Ammon's horn (tissue), 1 donor: ENCODE results near the gene TYW1B.
"Not testable (repeated sequence)": the region's sequence is repeated elsewhere in the genome, so short reads cannot be mapped to it uniquely, and the experiment has no call there.

Source experiments
- DNase-seq: peaks from one replicate; pipeline ENCODE4 v3.0.0-alpha.2; 2016; ENCODE audit warnings: low spot score

The TYW1B gene

DNA sequence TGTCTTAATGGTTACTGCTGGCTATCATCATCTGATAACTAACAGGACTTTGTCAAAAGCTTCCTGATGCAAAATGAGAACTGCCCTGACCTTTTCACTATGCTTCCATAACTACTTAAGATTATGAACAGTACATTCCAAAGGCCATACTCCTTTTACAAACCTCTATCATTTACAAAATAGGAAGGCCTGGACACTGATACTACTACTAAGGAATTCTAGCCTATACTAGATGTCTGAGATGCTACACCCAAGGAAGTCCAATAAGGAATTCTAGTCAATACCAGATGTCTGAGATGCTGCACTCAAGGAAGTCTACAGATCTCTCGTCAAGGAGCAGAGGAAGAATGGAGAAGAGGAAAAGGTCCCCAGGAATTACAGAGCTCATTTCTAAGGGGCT lies 130.9 kb downstream of the TYW1B start:
- not testable (repeated sequence) for DNase-seq

DNA sequence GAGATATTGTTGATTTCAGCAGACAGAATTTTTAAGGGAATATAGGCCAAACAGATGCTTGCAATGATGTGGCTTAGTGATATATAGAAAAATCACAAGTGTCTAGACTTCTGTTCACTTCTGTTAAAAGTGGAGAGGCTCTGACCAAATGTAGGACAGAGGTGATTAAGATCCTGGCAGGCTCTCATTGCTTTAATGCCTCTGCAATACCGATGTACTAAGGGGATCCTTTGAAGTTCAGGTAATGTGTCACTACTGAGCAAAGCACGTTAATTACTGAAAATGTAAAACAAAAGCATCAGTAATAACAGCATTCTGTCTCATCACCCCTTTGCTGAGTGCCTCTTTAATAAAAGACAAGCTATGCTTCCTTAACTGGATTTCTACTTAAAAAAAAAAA lies 131.4 kb downstream of the TYW1B start:
- DNase-seq, result not testable (repeated sequence)

DNA sequence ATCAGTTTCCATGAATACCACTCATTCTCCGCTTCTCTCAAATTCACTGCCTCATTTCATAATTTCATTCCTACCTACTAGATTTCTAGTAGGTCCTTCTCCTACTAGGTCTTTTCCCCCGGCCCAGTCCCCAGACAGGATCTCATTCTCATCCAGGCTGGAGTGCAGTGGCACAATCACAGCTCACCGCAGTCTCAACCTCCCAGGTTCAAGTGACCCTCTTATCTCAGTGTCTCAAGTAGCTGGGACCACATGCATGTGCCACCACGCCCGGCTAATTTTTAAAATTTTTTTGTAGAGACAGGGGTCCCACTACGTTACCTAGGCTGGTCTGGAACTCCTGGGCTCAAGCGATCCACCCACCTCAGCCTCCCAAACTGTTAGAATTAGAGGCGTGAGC lies 132.5 kb downstream of the TYW1B start:
- DNase-seq, result not testable (repeated sequence)

DNA sequence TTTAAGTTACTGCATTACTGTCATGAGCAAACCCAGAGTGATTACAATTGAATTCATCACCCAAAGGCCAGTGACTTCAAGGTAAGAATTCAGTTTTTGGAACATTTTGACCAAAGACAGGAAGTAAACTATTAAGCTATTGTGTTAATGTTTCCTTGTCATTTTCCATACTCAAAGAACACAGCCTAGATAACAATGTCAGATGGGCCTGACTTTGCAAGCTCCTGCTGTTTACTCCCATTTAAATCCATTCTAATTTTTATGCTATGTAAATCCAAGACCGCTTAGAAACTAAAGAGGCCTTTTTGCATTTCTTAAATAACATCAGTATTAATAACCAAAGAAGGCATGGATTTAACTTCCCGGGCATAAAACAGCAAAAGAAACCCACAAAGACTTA lies 136.6 kb downstream of the TYW1B start:
- DNase-seq, result not testable (repeated sequence)

DNA sequence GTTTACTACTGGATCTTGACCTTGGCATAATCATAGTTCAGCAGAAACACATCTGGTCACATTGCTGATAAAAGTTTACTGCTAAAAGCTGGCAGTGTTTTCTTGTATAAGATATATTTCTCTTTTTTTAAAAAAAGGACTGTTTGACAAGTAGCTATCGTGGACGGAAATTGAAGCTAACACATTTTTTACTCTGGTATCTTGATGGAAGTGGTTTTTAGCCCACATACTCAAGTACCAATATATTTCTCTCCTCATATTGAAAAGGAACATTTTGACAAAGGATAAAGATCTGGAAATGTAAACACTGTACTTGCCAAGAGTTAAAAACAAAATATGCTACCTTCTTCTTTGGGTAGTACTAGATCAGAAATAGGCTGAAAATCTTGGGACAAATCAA lies 137.8 kb downstream of the TYW1B start:
- not testable (repeated sequence) for DNase-seq

DNA sequence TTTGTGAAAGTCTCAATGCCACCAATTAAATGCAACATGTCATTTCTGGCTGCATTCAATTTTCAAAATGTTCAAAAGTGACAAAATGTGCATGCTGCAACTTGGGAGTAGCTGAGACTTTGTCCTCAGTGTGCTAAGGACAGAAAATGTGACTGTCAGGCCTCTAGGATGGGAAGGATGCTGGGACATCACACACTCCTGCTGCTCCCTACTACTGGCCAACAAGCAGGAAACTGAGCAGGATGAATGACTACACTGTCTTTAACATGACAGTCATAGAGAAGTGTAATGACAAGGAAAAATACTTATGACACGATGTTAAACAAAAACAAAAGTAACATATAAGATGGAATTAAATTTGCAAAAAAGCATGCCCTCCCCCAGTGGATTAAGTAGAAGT lies 138.7 kb downstream of the TYW1B start:
- DNase-seq, result not testable (repeated sequence)

DNA sequence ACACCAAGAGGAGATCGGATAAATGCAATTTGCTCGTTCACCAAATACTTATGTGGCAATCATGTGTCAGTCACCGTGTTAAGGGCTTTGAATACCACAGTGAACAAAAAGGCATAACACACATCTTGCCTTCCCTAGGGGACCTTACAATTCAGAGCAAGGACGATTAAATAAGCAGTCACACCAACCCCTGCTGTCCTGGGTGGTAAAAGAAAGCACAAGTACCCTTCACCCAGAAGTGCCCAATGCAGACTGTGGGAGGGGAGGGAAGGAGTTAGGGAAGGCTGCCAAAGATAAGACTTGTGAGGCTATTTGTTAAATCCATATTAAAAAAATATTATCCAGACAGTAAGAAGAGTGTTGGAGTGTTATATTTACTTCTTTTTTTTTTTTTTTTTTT lies 146.8 kb downstream of the TYW1B start:
- not testable (repeated sequence) for DNase-seq

DNA sequence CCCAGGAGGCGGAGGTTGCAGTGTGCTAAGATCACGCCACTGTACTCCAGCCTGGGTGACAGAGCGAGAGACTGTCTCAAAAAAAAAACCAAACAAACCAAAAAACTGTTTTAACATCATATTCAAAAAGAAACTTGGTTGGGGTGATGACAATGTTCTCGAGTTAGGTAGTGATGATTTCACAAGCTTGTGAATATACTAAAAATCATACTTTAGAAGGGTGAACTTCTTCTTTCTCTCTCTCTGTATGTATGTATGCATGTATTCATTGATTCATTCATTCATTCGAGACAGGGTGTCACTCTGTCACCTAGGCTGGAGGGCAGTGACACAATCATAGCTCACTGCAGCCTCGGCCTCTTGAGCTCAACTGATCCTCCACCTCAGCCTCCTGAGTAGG lies 151.1 kb downstream of the TYW1B start:
- not testable (repeated sequence) for DNase-seq

DNA sequence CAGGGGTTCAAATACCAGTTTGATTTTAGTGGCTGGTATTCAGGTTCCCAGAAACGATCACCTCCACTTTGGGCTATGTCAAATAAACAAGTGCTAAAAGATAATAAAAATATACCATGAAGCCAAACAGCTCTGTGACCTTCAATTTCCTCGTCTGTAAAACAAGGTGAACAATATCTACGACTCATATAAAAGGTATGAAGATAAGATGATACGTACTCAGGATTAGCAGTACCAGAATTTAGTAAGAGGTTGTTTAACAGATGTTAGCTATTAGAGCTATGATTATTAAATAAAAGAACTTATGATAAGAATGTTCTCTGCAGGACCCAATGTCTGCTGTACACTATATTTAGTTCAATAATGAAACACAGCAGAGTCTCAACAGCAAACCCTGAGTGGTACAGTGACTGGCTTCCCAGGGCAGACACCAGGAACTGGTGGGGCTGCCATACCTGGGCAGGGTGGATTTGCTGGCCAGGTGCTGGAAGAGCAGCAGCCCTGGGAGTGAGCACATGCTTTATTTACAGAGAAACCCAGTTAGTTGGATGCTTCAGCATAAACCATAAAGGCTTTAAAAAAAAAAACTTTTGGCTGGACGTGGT lies 151.8 kb downstream of the TYW1B start:
- not testable (repeated sequence) for DNase-seq

DNA sequence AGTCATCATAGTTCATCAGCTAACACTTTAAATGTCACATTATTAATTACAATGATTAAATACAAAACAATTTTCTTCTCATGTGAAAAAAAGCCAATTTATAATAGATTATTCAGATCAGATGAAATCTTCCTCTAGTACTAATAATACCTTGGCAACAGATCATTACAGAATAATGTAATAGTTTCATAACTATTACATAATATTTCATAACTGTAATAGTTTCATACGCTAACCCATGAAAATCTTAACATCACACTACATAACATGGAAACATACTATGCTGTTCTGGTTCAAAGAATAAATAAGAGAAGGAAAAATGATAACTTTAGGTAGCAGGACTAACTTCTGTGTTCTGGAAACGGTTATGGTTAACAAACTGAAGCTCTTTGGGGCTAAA lies 152.3 kb downstream of the TYW1B start:
- not testable (repeated sequence) for DNase-seq

DNA sequence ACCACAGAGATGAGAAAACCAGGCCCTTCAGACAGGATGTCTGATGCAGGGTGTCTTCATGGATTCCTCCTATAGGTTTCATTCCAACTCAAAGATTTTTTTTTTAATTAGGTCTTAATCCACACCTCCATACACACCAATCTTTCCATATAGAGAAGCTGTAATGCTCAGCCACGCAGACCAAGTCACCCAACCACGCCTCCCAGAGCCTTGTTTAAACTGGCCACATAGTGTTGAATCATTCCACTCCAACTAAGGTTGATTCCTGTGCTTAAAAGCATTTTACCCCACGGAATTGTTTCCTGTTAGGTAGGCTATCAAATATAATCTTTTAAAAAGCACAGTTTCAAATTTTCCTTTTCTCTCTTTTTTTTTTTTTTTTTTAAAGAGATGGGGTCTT lies 153.6 kb downstream of the TYW1B start:
- DNase-seq, result no peak

DNA sequence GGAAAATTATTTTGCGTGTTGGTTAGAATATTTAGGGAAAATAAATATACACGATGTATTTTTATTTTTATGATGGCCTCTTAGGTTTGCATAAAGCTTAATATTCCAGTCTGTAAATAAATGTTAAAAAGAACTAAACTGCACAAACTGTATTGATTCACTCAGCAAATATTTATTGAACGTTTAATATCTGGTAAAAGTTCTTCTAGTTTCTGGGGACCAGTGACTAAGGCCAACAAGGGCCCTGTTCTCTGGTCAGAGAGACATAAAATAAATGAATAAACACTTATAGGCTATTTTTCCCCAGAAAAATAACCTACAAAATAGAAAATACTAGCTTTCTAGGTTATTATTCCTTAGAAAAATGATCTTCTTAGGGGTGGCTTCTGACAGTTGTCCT lies 157.2 kb downstream of the TYW1B start:
- DNase-seq, result not testable (repeated sequence)

DNA sequence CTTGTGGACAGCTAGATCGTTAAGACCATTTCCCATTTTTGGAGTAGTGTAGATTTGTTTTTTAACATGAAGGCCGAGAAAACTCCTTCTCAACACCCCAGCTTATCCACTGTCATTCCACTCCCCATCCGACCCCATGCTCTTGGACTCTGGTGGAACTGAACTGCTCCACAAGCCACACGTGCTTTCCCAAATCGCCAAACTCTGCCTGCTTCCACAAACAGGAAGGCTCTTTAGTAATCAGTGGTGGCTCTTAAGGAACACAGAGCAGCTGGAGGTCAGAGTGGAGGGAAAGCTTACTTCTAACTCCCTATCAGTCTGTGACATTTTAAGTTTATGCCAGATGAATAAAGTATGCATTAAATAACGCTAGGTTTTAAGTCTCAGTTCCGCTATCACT lies 159.6 kb downstream of the TYW1B start:
- not testable (repeated sequence) for DNase-seq

DNA sequence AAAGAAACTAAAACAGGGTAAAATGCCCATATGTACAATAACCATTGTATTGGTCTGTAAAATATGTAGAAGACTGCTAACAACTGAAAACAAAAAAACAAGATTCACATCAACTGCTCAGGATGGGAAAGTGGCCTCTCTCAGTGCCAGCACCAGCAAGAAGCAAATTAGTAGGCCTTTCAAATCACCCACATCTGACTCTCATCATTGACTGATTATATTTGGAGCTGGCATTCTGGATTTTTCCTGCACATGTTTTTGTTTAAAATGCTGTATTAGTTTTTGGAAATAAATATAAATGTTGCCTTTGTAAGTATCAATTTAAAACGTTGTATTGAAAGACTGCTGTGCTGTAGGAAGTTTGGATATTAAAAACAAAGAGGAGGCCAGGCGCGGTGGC lies 161.0 kb downstream of the TYW1B start:
- not testable (repeated sequence) for DNase-seq

DNA sequence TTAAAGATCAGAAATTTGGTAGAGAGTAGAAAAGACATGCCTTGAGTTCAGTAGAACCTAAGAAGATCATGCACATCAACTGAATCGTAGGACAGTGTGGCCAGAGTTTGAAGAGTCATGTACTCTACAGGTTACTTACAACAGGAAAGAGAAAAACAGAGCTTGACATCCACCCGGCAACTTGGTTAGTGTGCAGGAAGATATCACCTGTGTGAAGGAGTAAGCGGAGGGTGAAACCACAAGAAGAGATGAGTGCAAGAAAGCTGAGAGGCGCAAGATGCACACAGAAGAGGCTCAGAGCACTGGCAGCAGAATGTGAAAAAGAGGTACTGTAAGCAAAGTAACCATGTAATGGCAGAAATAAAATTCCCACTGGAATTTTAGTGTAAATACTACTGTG lies 179.4 kb downstream of the TYW1B start:
- DNase-seq, result not testable (repeated sequence)

DNA sequence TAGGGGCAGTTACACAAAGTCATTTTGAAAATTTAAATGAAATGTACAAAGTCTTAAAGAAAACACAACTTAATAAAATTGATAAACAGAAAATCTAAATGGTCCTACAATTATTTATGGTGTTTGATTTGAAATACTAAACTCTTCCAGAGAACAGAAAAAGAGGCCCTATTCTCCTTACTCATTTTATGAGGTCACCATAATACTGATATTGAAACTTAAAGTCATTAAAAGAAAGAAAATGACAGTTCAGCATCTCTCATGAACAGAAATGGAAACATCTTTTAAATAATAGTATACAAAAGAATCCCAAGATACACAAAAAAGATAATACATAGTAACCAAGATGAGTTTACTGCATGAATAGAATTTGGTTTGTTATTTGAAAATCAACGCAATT lies 184.3 kb downstream of the TYW1B start:
- not testable (repeated sequence) for DNase-seq

DNA sequence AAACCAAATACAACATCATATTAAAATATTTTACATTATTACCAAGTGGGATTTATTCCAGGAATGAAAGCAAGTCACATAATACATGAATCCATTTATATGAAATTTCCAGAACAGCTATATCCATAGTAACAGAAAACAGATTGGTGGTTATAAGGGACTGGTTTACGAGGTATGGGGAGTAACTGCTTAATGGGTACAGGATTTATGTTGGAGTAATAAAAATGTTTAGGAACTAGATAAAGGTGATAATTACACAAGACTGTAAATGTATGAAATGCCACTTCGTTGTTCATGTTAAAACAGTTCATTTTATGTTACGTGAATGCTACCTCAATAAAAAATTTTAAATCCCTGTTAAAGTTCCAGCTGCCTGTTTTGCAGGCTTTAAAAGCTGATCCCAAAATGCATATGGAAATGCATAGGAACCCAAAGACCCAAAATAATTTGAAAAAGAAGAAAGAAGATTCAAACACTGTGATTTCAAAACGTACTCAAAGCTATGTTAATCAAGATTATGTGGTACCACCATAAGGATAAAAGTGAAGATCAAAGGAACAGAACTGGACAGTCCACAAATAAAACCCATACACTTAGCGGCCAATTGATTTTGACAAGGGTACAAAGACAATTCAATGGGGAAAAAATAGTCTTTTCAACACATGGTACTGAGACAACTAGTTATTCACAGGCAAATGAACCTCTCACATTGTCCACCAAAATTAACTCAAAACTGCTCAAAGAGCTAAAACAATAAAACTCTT lies 186.3 kb downstream of the TYW1B start:
- not testable (repeated sequence) for DNase-seq

DNA sequence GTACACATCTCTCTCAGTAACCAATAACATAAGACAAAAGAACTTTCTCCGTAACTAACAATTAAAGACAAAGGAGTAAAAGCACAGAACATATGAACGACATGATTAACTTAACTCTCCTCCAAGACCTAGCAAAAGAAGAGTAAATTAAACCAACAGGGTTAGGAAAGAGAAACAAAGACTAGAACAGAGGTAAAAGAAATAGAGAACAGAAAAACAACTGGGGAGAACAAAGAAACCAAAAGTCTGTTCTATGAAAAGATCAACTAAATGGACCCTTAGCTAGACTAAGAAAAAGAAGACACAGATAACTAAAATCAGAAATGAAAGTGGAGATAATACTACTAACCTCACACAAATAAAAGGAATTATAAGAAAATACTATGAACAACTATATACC lies 187.3 kb downstream of the TYW1B start:
- DNase-seq, result not testable (repeated sequence)

DNA sequence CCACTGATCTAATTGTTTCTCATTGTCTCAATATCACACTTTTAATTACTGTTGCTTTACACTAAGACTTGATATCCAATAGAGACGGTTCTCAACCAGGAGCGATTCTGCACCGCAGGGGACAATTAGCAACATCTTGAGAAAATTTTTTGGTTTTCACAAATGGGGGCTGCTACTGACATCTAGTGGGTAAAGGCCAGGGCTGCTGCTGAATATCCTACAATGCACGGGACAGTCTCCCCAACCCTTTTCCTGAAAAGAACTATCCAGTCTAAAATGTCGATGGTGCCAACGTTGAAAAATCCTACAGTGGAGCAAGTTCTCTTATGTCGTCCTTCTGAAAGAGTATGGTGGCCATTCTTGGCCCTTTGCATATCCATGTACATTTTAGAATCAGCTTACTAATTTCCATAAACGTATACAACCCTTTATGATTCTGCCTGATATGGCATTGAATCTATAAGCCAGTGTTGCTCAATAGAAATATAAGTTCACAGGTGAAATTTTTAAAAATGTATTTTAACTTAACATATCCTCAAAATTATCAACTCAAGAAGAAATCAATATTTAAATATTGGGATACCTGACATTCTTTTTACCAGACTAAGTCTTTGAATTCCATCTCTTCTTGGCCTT lies 192.6 kb downstream of the TYW1B start:
- not testable (repeated sequence) for DNase-seq

DNA sequence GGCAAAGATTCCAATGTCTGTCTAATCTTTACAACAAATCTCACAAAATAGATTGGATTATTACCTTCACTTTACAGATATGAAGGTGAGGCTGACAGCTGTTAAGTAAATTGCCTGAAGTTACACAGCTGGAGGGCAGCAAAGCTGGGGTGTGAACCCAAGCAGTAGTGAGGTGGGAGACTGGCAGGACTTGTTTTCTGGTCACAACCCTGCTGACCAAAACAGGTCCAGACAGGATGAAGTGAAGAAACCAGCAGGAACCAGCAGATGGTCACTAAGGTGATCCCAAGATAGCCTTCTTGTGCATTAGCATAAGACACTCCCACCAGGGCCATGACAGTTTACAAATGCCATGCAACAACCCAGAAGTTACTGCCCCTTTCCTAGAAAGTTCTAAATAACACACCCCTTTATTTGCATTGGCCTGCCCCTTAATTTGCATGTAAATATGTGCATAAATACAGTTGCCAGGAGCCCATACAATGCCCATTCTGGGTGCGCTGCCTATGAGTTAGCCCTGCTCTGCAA lies 195.2 kb downstream of the TYW1B start:
- peak; percentile 2 for DNase-seq

DNA sequence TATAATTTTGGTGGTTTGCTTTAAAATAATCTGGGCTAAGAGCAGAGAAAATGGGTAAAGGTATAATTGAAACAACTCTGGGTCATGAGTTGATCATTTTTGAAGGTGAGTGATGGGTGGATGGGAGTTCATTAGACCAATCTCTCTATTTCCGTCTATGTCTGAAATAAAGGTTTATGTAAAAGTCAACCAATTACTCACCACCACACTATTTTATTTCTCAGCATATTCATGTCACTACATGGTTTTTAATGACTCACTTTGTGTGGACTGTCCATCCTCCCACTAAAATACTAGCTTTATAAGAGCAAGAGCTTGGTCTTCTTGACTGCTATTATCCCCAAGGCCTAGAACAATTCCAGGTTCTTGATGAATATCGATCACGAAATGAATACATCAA lies 199.6 kb downstream of the TYW1B start:
- DNase-seq, result not testable (repeated sequence)

DNA sequence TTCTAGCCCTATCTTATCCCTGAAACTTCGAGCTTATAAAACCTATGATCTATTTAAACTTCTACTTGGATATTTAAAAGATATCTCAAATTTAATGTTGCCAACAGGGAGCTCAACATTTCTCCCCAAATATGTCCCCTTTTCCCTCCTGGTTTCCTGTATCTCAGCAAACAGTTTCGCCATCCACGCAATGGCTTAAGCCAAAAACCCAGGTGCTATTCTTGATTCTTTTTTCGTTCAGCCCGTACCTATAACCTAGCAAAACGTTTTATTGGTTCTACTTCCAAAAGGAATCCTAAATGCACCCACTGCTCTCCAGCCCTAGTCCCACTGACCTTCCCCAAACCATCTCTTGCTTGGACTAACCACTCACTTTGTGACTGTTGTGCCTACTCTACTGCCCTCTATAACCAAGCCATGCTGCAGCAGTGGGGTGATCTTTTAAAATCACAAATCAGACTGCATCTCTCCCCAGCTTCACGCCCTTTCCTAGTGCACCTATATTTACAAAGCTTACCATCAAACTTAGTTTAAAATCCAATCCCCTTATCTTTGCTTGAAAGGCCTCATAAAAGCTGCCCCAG lies 201.5 kb downstream of the TYW1B start:
- not testable (repeated sequence) for DNase-seq
